Measurements from ENCODE around the gene CUX1.

- no peak for TF ChIP-seq POLR2AphosphoS5 (IDR thresholded peaks at IDR 0.05; ENCODE audit: low read depth, low read length)
- TF ChIP-seq POLR2A (IDR thresholded peaks at IDR 0.05; ENCODE audit: low read depth, low read length): no peak
- TF ChIP-seq TAF1 (IDR thresholded peaks at IDR 0.05; ENCODE audit: low read depth, low read length): no peak
- TF ChIP-seq PAX5 (IDR thresholded peaks at IDR 0.05; ENCODE audit: insufficient read depth, low read length, severe bottlenecking): no peak
- TF ChIP-seq SPI1 (IDR thresholded peaks at IDR 0.05; ENCODE audit: low read depth, low read length): no peak
Measured at GRCh38 chr7:101779267-101779666, 38.2 kb upstream of the CUX1 start.

All from GM12891 (cell line).